Nephron (organoid): ENCODE data around the gene GJC2.

Experiments used
- H3K27ac Mint-ChIP-seq, 3 experiments: 2 replicates each; pipeline ENCODE4 v1.8.0; 2020; ENCODE audit warnings: mixed read lengths in 3 of 3, mild to moderate bottlenecking in 2 of 3, moderate library complexity in 1 of 3
- H3K27me3 Mint-ChIP-seq: 2 replicates; pipeline ENCODE4 v1.8.0; 2021; ENCODE audit warnings: low read depth, mild to moderate bottlenecking, moderate library complexity, mixed read lengths
- H3K36me3 Mint-ChIP-seq: 2 replicates; pipeline ENCODE4 v1.8.0; 2020; ENCODE audit warnings: low read depth, mixed read lengths
- H3K4me1 Mint-ChIP-seq: 2 replicates; pipeline ENCODE4 v1.8.0; 2020; ENCODE audit warnings: mixed read lengths
- H3K4me3 Mint-ChIP-seq, 3 experiments: 2 replicates each; pipeline ENCODE4 v1.8.0; 2020; ENCODE audit warnings: mild to moderate bottlenecking in 3 of 3, mixed read lengths in 3 of 3, moderate library complexity in 2 of 3
- H3K9me3 Mint-ChIP-seq: 2 replicates; pipeline ENCODE4 v1.8.0; 2020; ENCODE audit warnings: mixed read lengths
- CTCF ChIP-seq, 3 experiments: fragments of 200-600 bp; sonication (generic); IDR thresholded peaks; one replicate each; pipeline ENCODE4 v1.5.0; 2021; ENCODE audit warnings: antibody characterized with exemption in 3 of 3; ENCODE audit not compliant: unreplicated experiment in 3 of 3

The GJC2 gene

GRCh38 chr1:228178737-228179684 lies 29.3 kb downstream of the GJC2 start:
- peak overlapping the region; percentile 26 to 73 (median 51) for H3K27ac Mint-ChIP-seq
- peaks cover 5% of the 10 kb centered on the region for H3K36me3 Mint-ChIP-seq
- no peaks in the 10 kb centered on the region for H3K9me3 Mint-ChIP-seq
- H3K27me3 Mint-ChIP-seq: no peaks in the 10 kb centered on the region
- TF ChIP-seq CTCF (IDR thresholded peaks at IDR 0.05; ENCODE audit: unreplicated experiment in 3 of 3): no peak
- peaks cover 4% of the 10 kb centered on the region for H3K4me1 Mint-ChIP-seq
- no peak overlapping the region for H3K4me3 Mint-ChIP-seq

GRCh38 chr1:228180271-228180958 lies 30.7 kb downstream of the GJC2 start:
- Mint-ChIP-seq H3K27ac (no peak overlapping the region), H3K4me1 (peaks cover 4% of the 10 kb centered on the region), H3K9me3 (no peaks in the 10 kb centered on the region), H3K4me3 (no peak overlapping the region), H3K36me3 (peaks cover 5% of the 10 kb centered on the region), H3K27me3 (no peaks in the 10 kb centered on the region)
- no peak for TF ChIP-seq CTCF (IDR thresholded peaks at IDR 0.05; ENCODE audit: unreplicated experiment in 3 of 3)

GRCh38 chr1:228180959-228181644 lies 31.4 kb downstream of the GJC2 start:
- TF ChIP-seq CTCF (IDR thresholded peaks at IDR 0.05; ENCODE audit: unreplicated experiment in 3 of 3): no peak
- Mint-ChIP-seq H3K27me3 (no peaks in the 10 kb centered on the region), H3K4me1 (peaks cover 4% of the 10 kb centered on the region), H3K36me3 (peaks cover 5% of the 10 kb centered on the region), H3K4me3 (no peak overlapping the region), H3K9me3 (no peaks in the 10 kb centered on the region), H3K27ac (no peak overlapping the region)

- peaks cover 4% of the 10 kb centered on the region for H3K4me1 Mint-ChIP-seq
- H3K4me3 Mint-ChIP-seq: no peak overlapping the region
- H3K27ac Mint-ChIP-seq: no peak overlapping the region
- H3K9me3 Mint-ChIP-seq: no peaks in the 10 kb centered on the region
- H3K36me3 Mint-ChIP-seq: peaks cover 5% of the 10 kb centered on the region
- no peak for TF ChIP-seq CTCF (IDR thresholded peaks at IDR 0.05; ENCODE audit: unreplicated experiment in 3 of 3)
- H3K27me3 Mint-ChIP-seq: no peaks in the 10 kb centered on the region
Observed at GRCh38 chr1:228181645-228182034, 31.9 kb downstream of the GJC2 start.

GRCh38 chr1:228182296-228183030 lies 32.7 kb downstream of the GJC2 start:
- Mint-ChIP-seq H3K27me3 (no peaks in the 10 kb centered on the region), H3K4me1 (peaks cover 4% of the 10 kb centered on the region), H3K9me3 (no peaks in the 10 kb centered on the region), H3K4me3 (no peak overlapping the region), H3K36me3 (peaks cover 5% of the 10 kb centered on the region), H3K27ac (no peak overlapping the region)
- TF ChIP-seq CTCF (IDR thresholded peaks at IDR 0.05; ENCODE audit: unreplicated experiment in 3 of 3): no peak
